HG02588 (cell line): Measurements from ENCODE around the gene TSPO.

ENCODE experiments used
- ATAC-seq: cut with Tn5 transposase; IDR thresholded peaks from one replicate; pipeline ENCODE4 v1.9.1; 2021; ENCODE audit warnings: mild to moderate bottlenecking, moderate library complexity; ENCODE audit not compliant: unreplicated experiment

The TSPO gene

DNA sequence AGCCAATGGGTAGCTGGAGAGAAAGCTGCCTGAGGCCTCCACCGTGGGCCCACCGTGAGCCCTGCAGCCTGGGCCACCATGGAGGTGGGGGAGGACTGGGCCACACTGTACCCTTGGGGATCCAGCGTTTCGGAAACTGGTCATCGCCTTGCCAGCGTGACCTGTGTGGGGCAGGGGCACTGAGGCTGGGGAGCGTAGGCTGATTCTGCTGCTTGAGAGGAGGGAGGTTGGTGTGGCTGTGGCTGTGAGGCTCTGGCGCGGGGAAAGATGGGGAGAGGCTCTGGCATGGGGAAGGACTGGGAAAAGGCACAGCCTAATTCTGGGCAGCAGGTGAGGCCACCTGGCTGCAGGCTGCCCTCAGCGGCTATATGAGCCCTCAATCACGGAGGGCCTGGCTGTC, 48.2 kb downstream of the TSPO start:
- ATAC-seq: no peak

DNA sequence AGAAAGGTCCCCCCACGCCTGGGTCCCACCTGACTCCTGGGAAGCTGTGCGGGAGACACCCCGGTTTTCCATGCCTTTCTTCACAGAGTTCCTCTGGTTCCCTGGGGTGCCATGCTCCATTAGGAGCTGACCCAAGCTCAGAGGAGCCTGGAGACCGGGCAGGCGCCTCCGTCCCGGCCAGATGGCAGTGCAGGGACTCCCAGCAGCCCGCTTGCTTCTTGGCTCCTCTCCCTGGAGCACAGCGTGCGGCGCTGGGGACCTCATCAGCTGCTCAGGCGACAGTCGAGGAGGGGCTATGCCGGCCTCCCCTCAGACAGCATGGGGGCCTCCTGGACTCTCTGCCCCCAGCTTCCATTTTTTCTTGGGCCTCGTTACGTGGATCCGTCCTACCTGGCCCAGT, 48.7 kb downstream of the TSPO start:
- no peak for ATAC-seq

GRCh38 chr22:43200555-43200954, 49.2 kb downstream of the TSPO start:
- no peak for ATAC-seq

GRCh38 chr22:43201486-43202219, 50.3 kb downstream of the TSPO start:
- no peak for ATAC-seq

DNA sequence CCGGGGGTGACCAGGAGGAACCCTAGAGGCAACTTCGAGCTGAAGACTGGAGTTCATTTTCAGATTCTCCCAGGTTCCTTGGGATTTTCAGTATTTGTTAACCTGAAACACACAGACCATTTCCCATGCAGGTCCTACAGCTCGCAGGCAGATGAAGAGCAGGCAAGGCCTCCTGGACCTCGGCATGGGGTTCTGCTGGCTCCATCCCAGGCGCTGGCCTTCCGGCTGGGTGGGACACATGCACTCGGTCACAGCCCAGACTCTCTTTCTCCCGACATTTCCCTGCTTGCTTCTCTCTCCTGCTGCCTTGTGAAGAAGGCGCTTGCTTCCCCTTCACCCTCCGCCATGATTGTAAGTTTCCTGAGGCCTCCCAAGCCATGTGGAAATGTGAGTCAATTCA, 51.0 kb downstream of the TSPO start:
- ATAC-seq: no peak

DNA sequence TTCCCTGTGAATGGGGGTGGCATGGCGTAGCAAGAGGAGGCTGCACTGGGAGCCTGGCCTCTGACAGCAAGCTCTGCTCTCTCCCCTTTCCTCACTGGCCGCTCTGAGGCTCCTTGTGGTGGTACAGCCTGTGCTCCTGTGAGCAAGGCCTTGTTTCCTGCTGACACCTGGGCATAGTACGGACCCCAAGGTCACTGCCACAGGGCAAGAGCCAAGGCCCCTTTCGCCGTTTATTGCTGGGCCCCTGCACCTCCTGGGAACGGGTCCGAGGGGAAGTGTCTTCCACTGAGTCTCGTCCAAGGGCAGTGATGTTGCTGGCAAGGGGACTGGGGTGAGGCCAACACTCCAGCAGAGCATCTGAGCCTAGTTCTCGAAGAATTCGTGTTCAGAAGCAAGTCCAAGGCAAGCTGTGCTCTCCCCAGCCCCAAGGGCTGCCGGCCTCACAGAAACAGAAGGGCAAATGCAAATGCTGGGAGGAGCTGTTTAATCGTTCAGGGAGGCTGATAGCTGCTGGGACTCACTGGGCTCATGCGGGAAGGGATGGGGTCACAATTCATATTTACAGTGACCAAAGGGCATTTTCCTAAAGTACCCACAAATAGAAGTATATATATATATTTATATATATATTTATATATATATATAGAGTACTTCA, 51.5 kb downstream of the TSPO start:
- ATAC-seq: no peak

- ATAC-seq: no peak
Observed at GRCh38 chr22:43203471-43203981, 52.2 kb downstream of the TSPO start.

DNA sequence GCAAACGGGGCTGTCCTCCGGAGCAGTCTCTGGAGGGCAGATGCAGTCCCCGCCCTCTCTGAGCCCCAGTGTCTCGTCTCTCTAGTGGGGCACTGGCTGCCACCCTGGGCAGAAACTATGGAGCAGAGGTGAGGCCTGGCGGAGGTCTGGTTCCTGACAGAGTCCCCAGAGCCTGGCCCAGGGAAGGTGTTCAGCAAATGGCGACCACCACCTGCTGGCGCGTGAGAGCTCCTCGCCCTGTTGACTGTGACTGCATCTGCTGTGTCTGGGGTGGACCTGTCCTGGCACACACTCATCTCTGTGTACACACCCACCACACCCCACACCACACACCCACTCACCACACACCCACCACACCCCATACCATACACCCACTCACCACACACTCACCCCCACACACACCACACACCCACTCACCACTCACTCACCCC, 53.9 kb downstream of the TSPO start:
- ATAC-seq: no peak

GRCh38 chr22:43205748-43206508, 54.6 kb downstream of the TSPO start:
- ATAC-seq: no peak

DNA sequence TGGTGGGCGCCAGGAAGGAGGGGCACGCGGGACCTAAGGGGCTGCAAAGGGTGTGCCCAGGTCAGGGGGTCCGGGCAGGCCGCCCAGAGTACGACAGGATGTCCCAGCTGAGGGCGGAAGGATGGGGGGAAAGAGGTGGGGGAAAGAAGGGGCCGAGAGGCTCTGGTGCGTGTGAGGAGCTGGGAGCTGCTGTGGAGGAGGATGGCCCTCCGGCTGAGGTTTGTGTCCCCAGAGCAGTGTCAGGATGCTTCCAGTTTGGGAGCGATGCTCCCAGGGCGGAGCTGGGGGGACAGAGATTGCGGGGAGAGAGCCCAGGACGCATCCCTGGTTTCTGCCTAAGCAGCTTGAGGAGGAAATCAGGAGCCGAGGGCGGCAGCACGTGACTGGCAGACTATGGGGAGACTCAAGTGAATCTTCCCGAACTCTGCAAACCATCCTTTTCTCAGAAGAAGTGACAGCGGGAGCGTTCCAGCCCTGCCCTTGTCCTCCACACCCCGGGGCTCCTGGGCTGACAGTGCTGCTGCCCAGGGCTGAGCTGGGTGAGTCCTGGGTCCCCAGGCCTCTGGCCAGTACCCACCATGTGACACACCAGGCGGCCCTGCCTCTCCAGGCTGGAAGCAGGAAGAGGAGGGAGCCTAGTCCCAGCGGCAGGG, 55.3 kb downstream of the TSPO start:
- ATAC-seq: no peak

DNA sequence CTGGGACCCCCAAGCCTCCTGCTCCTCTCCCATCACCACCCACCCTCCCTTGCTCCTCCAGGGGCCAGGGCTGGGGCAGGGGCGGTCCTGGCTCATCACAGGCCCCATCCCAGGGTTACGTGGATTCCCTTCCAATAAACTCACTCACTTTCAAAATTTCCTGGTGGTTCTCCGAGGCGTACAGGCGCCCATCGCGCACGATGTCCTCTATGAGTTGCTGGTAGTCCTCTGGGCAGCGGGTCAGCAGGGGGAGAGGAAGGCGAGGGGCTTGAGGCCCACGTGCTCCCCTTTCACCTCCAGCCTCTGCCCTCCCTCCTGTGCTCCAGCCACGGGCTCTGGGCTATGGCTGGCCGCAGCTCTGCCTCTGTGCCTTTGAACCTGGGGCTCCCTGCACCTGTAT, 56.0 kb downstream of the TSPO start:
- ATAC-seq: no peak

- no peak for ATAC-seq
Observed at GRCh38 chr22:43207849-43208702, 56.7 kb downstream of the TSPO start.

- no peak for ATAC-seq
Observed at GRCh38 chr22:43208703-43209522, 57.6 kb downstream of the TSPO start.

DNA sequence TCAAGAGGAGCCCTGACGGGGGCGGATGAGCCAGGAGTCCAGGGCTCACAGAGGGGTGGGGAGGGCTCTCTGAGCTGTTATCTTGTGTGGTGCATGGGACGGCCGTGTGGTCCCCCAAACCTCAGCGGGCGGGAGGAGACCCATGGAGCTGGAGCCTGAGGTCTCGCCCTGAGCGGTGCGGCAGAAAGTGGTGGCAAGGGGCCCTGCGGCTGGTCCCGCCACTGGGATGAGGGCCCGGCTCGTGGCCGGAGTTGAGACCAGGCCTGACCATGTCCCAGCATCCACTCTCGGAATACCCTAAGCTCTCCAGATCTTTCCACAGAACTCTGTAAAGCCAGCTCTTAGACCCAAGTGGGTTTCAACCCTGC, 58.1 kb downstream of the TSPO start:
- no peak for ATAC-seq

DNA sequence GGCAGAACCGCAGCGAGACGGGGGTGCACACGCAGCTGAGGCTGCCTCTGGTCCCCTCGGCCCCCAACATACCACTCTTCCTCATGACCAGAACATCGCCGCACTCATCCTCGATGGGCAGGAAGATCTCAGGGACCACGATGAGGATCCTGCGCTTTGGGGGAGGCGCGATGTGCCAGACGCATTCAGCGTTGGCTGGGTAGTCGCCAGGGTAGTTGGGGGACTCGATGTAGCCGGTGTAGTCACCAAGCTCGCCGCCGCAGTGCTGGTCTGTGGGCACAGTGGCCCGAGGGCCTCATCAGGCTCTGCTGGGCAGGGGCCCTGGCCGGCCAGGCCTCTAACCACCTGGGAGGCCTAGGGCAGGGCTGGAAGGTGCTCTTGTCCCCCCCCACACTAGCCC, 58.6 kb downstream of the TSPO start:
- no peak for ATAC-seq

- ATAC-seq: no peak
Observed at GRCh38 chr22:43210631-43211515, 59.5 kb downstream of the TSPO start.

GRCh38 chr22:43211941-43212433, 60.6 kb downstream of the TSPO start:
- ATAC-seq: no peak

DNA sequence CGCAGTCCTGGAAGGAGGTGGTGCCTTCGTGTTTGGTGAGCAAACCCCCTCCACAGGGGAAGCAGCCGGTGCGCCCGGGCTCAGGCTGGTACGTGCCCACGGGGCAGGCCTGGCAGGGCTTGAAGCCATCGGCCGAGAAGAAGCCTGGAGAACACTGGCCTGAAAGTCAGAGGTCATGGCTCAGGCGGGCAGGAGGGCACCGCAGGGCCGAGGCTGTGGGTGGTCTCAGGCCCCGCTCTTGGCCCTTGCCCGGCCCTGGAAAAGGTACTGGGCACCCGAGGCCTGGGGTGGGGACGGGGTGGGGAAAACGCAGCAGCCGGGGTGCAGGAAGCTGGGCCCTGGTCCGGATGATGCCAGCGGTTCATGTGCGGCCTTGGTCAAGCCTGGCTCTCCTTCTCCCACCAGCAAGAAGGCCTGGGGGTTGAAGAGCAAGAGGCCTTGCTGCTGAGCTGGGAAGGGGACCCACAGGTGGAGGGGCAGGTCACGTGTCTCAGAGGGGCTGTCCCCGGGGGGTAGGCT, 61.1 kb downstream of the TSPO start:
- ATAC-seq: no peak
